ENCODE data around the gene GRAMD2A.

The GRAMD2A gene

DNA sequence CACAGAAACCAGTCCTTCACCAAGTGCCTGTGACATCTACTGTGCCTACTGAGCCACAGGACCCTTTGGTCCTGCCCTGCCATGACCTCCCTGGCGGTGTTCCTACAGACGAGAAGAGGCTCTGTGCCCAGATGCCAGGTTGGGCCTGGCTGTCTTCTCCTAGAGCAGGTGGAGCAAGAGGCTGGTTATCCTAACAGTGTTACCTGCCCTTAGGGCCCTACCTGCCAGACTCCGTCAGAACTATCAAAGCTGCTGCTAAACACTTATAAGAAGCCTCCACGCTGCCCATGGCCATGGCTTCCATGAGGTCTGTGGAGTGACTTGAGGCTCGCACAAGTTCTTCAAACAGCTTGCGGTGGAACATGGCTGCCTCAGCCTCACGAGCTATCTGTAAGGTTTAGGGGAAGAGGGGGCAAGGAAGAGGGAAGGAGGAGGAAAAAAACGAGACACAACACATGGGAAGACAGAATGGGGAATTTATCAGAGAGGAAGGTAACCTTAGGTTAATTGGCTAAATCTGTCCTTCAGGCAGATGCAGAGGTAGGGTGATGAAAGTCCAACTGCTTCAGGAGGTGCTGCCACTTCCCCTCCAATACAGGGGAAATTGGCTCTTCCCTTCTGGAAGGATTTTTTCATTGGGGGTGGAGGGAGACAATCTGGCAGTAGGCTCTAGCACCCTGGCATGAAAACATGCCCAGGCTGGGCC is 5.4 kb upstream of the GRAMD2A start:
- H3K4me1 ChIP-seq (ENCODE audit: insufficient read depth, insufficient read length): peaks cover 16% of the 10 kb centered on the region
- no peaks in the 10 kb centered on the region for H3K27me3 ChIP-seq (ENCODE audit: insufficient read depth, insufficient read length)
- no peak overlapping the region for H3K4me3 ChIP-seq (ENCODE audit: insufficient read length, low read depth)
- peaks cover 98% of the 10 kb centered on the region for H3K36me3 ChIP-seq (ENCODE audit: insufficient read depth, insufficient read length, low read length)
- H3K9me3 ChIP-seq (ENCODE audit: insufficient read depth, low read length): no peaks in the 10 kb centered on the region
- no peak overlapping the region for H3K9ac ChIP-seq (ENCODE audit: insufficient read length, low read depth)
- DNase-seq (ENCODE audit: low read depth, low spot score): no peak
- no peak for TF ChIP-seq YY1 (IDR thresholded peaks at IDR 0.05; ENCODE audit: insufficient read depth, insufficient read length)
- no peak for TF ChIP-seq ZNF274 (IDR thresholded peaks at IDR 0.05; ENCODE audit: low read depth, low read length)
- no peak for TF ChIP-seq SUZ12 (IDR thresholded peaks at IDR 0.05; ENCODE audit: extremely low read depth, insufficient read depth, insufficient read length)

DNA sequence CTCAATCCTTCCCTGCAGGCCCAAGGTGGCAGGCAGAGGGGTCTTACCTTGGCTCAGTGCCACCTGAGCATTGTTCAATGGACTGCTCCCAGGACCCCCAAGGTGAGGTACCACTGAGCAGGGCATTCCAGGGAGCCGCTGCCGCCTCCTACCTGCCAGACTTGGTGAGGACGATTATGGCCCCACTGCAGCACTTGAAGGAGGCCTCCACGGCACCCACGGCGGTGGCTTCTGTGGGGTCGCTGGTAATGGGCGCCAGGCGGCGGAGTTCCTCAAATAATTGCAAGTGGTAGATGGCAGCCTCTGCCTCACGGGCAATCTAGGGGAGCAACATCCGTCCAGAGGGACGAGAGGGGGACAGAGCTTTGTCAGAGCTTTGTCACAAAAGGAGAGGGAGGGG is 4.7 kb upstream of the GRAMD2A start:
- H3K36me3 ChIP-seq (ENCODE audit: insufficient read depth, insufficient read length, low read length): peaks cover 91% of the 10 kb centered on the region
- TF ChIP-seq SUZ12 (IDR thresholded peaks at IDR 0.05; ENCODE audit: extremely low read depth, insufficient read depth, insufficient read length): no peak
- no peak for TF ChIP-seq ZNF274 (IDR thresholded peaks at IDR 0.05; ENCODE audit: low read depth, low read length)
- no peak for TF ChIP-seq YY1 (IDR thresholded peaks at IDR 0.05; ENCODE audit: insufficient read depth, insufficient read length)
- no peak overlapping the region for H3K9ac ChIP-seq (ENCODE audit: insufficient read length, low read depth)
- H3K4me1 ChIP-seq (ENCODE audit: insufficient read depth, insufficient read length): peaks cover 12% of the 10 kb centered on the region
- no peaks in the 10 kb centered on the region for H3K9me3 ChIP-seq (ENCODE audit: insufficient read depth, low read length)
- no peak overlapping the region for H3K4me3 ChIP-seq (ENCODE audit: insufficient read length, low read depth)
- no peak for DNase-seq (ENCODE audit: low read depth, low spot score)
- H3K27me3 ChIP-seq (ENCODE audit: insufficient read depth, insufficient read length): peaks cover 2% of the 10 kb centered on the region

DNA sequence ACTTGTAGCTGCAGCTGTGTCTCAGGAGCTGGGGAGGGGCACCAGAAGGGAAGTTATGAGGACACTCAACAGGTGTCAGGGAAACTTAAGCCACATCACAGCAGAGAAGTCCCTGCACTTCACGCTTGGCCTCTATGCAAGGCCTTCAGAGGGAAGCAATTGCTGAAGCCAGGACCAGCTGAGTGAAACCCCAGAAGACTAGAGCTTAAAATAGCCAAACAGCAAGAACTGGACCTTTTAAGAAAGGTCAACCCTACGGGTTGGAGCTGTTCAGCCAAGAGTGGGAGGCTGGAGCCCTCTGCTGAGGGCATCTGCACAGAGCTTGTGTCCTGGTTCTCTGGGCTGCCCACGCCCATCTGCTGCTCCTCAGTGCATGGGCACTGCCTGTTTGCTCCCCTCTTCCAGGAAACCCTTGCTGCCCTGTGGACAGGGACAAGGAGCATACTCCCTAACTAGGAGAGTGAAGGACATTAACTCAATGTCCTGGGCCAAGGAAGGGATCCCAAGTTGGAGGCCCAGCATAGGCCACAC is 3.9 kb upstream of the GRAMD2A start:
- Histone ChIP-seq H3K27me3 (ENCODE audit: insufficient read depth, insufficient read length) (peaks cover 11% of the 10 kb centered on the region), H3K9ac (ENCODE audit: insufficient read length, low read depth) (no peak overlapping the region), H3K4me3 (ENCODE audit: insufficient read length, low read depth) (no peak overlapping the region), H3K9me3 (ENCODE audit: insufficient read depth, low read length) (no peaks in the 10 kb centered on the region), H3K36me3 (ENCODE audit: insufficient read depth, insufficient read length, low read length) (peaks cover 83% of the 10 kb centered on the region), H3K4me1 (ENCODE audit: insufficient read depth, insufficient read length) (peaks cover 12% of the 10 kb centered on the region)
- TF ChIP-seq ZNF274 (IDR thresholded peaks at IDR 0.05; ENCODE audit: low read depth, low read length) (no peak), YY1 (IDR thresholded peaks at IDR 0.05; ENCODE audit: insufficient read depth, insufficient read length) (no peak), SUZ12 (IDR thresholded peaks at IDR 0.05; ENCODE audit: extremely low read depth, insufficient read depth, insufficient read length) (no peak)
- no peak for DNase-seq (ENCODE audit: low read depth, low spot score)

DNA sequence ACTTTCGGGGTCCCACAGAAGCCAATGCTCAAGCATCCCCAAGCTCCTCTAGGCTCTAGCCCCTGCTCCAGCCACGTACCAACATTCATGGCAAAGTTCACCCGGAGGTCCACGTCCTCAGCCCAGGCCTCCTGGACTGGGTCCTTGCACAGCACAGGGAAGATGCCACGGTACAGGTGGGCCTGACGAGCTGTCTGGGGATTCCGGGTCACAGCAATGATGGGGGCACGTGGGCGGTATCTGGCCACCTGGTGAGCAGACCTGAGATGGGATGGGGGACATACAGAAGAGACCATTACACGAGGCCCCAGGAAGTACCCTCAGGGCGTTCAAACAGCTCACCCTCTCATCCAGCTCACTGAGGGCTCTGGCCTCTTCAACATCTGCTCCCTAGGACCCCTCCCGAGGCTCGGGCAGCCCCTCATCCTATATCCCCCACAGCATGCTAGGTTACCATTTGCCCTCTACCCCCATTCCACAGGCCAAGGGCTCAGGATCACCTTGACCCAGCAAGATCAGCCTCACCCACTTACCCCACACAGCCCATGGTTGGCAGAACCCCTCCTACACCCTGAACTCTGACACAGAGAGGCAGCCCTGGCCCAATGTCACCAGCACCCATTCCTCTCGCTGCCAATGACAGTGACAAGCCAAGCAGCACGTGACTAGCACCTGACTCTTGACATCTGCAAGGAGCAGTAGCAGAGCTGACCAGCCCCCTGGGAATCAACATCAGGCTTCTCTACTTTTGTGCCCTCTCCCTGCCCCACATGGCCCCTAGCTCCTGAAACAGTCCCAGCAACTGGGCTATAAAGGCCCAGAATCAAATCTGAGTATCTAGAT is 3.0 kb upstream of the GRAMD2A start:
- Histone ChIP-seq H3K36me3 (ENCODE audit: insufficient read depth, insufficient read length, low read length) (peaks cover 74% of the 10 kb centered on the region), H3K9me3 (ENCODE audit: insufficient read depth, low read length) (no peaks in the 10 kb centered on the region), H3K4me3 (ENCODE audit: insufficient read length, low read depth) (no peak overlapping the region), H3K9ac (ENCODE audit: insufficient read length, low read depth) (no peak overlapping the region), H3K27me3 (ENCODE audit: insufficient read depth, insufficient read length) (peaks cover 18% of the 10 kb centered on the region), H3K4me1 (ENCODE audit: insufficient read depth, insufficient read length) (peaks cover 12% of the 10 kb centered on the region)
- TF ChIP-seq YY1 (IDR thresholded peaks at IDR 0.05; ENCODE audit: insufficient read depth, insufficient read length) (no peak), ZNF274 (IDR thresholded peaks at IDR 0.05; ENCODE audit: low read depth, low read length) (no peak), SUZ12 (IDR thresholded peaks at IDR 0.05; ENCODE audit: extremely low read depth, insufficient read depth, insufficient read length) (no peak)
- DNase-seq (ENCODE audit: low read depth, low spot score): no peak

DNA sequence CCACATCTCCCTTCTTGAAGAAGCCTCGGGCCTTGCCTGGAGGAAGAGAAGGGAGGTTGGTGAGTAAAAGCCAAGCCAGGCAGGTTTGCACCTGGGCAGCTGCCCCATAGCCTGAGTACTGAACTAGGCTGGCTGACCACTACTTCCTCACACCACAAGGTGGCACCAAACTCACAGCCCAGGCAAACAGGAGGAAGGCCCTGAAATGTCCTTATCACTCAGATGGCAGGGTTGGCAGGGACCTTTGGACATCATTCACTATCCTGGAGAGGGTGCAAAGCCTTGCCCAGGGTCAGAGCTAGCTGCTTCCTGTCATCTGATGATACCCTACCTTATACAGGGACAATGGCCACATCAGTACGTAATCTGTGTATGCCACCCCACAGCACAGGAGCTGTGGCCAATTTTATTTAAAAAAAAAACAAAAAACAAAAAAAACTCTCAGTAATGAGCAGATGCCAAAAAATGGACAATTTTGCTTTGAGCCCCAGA is 2.2 kb upstream of the GRAMD2A start:
- Histone ChIP-seq H3K27me3 (ENCODE audit: insufficient read depth, insufficient read length) (peaks cover 18% of the 10 kb centered on the region), H3K4me3 (ENCODE audit: insufficient read length, low read depth) (no peak overlapping the region), H3K9me3 (ENCODE audit: insufficient read depth, low read length) (no peaks in the 10 kb centered on the region), H3K36me3 (ENCODE audit: insufficient read depth, insufficient read length, low read length) (peaks cover 66% of the 10 kb centered on the region), H3K4me1 (ENCODE audit: insufficient read depth, insufficient read length) (peaks cover 15% of the 10 kb centered on the region), H3K9ac (ENCODE audit: insufficient read length, low read depth) (no peak overlapping the region)
- no peak for TF ChIP-seq SUZ12 (IDR thresholded peaks at IDR 0.05; ENCODE audit: extremely low read depth, insufficient read depth, insufficient read length)
- TF ChIP-seq YY1 (IDR thresholded peaks at IDR 0.05; ENCODE audit: insufficient read depth, insufficient read length): no peak
- no peak for TF ChIP-seq ZNF274 (IDR thresholded peaks at IDR 0.05; ENCODE audit: low read depth, low read length)
- DNase-seq (ENCODE audit: low read depth, low spot score): peak; percentile 66

DNA sequence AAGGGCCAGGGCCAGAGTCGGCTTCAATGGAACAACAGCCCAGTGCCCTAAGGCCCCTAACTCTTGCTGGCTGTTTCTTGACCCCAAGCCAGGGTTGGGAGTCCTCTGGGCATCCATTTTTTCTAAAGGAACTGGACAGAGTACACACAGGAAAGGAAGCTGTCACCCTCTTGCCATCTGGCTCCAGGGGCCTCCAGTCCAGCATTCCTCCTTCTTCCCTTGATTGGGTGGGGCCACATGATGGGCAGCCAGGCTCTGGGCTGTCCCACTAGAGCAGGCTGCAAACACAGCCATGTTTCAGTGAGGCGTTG is 1.6 kb upstream of the GRAMD2A start:
- Histone ChIP-seq H3K27me3 (ENCODE audit: insufficient read depth, insufficient read length) (peaks cover 18% of the 10 kb centered on the region), H3K36me3 (ENCODE audit: insufficient read depth, insufficient read length, low read length) (peaks cover 60% of the 10 kb centered on the region), H3K9ac (ENCODE audit: insufficient read length, low read depth) (no peak overlapping the region), H3K4me3 (ENCODE audit: insufficient read length, low read depth) (no peak overlapping the region), H3K4me1 (ENCODE audit: insufficient read depth, insufficient read length) (peaks cover 15% of the 10 kb centered on the region), H3K9me3 (ENCODE audit: insufficient read depth, low read length) (no peaks in the 10 kb centered on the region)
- TF ChIP-seq SUZ12 (IDR thresholded peaks at IDR 0.05; ENCODE audit: extremely low read depth, insufficient read depth, insufficient read length): no peak
- no peak for DNase-seq (ENCODE audit: low read depth, low spot score)

All from NT2/D1 (cell line).